GM11168 (cell line): ENCODE data around the gene TBX2.

Experiments used
- in situ Hi-C: fragments of 300-500 bp; cut with MboI; formaldehyde crosslinking; loops from one replicate; pipeline ENCODE4 v1.12.0; 2022; ENCODE audit warnings: low sequenced_read_pairs; ENCODE audit not compliant: unreplicated experiment

The TBX2 gene

DNA sequence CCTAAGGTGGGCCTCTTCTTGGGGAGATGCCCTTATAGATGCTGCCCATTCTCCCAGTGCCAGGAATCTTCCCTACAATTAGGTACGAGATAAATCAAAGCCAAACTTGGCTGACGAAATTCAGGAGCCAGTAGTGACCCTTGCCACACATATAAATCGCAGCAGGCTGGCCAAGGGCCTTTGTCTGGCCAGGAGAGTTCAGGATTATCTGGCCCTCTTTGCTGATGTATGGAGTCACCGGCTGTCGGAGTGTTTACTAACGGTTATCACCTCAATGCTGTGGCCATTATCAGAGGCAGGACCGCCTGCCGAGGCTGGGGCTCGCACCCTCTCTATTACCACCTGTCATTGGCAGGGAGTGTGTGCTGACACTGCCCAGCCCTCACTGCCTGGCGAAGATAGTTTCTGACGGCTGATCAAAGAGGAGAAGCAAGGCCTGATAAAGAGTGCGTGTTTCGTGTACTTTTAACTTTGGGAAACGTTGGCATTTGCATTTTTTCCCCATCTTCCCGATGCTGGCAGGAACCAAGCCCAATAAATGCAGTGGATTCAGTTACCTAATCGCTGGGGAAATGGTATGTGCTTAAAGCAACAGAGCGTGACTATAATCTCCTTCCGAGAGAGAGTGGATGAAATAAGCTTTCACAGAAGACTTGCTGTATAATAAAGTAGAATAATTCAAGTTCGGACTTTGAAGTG is 32.8 kb upstream of the TBX2 start:
- in situ Hi-C loops = loop anchor here (25.0 kb wide), 1 partner anchor 355 kb away; no protein-coding TSS in a partner anchor

DNA sequence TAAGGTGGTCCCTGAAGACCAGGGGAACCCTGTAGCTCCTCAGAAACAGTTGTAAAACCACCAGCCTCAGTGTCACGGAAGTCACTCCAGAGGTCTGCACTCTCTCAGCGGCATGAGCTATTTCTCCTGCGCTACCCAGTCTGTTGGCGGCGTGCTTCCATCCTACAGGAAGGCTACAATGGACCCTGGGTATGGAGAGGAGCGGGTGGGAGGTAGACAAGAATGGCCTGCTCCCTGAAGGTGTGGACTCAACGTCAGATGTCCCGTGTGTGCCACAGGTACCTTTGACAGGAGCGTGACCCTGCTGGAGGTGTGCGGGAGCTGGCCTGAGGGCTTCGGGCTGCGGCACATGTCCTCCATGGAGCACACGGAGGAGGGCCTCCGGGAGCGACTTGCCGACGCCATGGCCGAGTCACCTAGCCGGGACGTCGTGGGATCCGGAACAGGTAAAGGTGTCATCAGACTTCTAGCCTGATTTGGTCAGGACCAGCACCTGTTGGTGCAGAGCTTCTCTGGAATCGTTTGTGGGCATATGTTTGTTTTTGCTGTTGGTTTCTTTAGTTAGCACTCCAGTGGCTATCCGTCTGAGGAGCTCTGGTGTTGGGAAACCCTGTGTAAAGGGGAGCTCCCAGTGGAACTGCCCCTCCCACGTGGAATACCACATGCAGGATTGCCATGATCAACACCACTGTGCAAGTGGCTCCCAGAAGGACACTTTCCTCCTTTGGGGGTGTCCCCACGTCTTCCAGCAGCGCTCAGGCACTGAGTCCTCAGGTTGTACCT is 31.4 kb upstream of the TBX2 start:
- in situ Hi-C loops = loop anchor here (25.0 kb wide), 1 partner anchor 356 kb away; no protein-coding TSS in a partner anchor

DNA sequence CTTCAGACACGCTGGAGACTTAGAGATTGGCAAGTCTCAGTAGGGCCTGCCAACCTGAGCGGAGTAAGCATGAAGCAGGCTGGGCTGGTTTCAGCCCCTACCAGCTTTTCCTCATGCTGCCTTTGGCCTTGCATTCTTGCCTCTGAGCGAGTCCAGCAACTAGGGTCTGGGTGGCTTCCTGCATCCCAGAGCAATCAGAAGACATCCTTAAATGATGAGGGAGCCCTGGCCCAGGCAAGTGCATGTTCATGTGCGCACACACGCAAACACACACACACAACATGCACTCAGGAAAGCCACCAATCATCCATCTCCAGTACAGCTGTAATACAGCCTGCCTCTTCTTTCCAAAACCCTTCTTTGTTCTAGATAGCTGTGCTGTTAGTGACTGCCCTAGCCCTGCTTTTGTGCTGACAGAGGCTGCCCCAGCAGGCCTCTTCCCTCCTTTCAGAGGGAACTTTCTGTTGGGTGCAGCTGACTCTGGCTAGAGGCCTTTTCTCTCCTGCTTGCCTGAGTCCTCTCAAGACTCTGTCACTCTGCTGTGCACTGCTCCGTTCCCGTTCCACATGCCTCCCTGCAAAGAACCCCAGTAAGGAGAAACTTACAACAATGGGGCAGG is 30.7 kb upstream of the TBX2 start:
- in situ Hi-C loops = loop anchor here (25.0 kb wide), 1 partner anchor 357 kb away; no protein-coding TSS in a partner anchor

DNA sequence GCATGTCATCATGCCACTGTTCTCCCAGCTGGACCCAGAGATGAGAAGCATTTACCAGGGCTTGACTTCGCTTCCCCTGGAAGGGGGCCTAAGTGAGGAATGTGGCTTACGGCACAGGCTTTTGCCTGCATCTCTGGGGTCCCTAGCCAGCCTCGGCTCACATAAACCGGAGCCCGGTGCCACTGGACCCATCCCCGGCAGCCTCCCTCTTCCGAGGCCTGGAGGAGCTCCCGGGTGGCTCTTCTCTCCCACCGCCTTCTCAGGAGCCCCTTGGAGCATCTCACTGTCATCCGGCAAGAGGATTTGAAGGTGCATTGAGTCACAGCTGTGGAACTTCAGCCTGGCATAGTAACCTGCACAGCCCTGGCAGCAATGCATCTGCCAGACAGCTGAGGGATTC is 29.9 kb upstream of the TBX2 start:
- in situ Hi-C loops = loop anchor here (25.0 kb wide), 1 partner anchor 357 kb away; no protein-coding TSS in a partner anchor

DNA sequence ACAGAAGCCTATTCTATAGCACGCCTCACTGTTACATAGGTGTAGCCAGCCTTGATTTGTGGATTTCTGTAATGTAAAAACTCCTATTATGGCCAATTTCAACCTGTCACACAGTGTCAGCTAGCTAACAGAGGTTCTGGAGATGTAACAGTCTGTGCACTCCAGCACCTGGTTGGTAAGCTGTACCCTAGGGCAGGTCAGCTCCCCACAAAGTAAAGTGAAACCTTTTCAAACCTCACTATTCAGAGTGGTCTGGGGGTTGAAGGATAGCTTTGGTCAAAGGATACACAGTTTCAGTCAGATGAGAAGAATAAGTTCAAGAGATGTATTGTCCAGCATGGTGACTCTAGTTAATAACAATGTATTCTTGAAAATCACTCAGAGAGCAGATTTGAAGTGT is 28.5 kb upstream of the TBX2 start:
- in situ Hi-C loops = loop anchor here (25.0 kb wide), 1 partner anchor 359 kb away; no protein-coding TSS in a partner anchor

DNA sequence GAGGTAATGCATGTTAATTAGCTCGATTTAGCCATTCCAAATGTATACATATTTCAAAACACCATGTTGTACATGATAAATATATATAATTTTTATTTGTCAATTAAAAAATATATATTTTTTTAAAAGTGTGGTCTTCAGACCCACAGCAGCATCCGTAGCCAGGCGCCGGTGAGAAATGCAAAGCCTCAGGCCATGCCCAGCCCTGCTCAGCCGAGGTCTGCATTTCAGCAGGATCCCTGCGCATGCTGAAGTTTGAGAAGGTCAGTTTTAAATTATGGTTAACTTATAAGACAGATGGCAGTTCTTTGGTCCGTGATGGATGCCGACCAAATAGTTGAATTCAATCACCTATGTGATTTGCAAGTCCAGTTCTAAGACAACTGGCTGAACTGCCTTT is 28.0 kb upstream of the TBX2 start:
- in situ Hi-C loops = loop anchor here (25.0 kb wide), 1 partner anchor 359 kb away; no protein-coding TSS in a partner anchor

DNA sequence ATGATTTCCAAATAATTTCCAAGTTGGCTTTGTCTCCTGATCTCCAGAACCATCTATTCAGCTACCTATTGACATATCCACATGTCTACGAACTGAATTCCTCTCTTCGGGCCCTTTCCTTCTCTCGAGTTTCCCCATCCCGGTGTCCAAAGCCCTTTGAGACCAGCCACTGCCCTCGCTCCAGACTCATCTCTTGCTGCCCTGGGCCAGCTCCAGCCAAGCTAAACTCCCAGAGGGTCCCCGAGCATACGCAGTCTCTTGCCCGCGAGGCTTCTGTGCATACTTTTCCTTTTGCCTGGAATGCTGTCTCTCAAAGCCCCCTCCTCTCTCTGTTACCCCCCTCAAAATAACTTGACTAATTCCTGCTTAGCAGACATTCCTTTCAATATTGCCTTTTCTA is 27.2 kb upstream of the TBX2 start:
- in situ Hi-C loops = loop anchor here (25.0 kb wide), 1 partner anchor 360 kb away; no protein-coding TSS in a partner anchor

DNA sequence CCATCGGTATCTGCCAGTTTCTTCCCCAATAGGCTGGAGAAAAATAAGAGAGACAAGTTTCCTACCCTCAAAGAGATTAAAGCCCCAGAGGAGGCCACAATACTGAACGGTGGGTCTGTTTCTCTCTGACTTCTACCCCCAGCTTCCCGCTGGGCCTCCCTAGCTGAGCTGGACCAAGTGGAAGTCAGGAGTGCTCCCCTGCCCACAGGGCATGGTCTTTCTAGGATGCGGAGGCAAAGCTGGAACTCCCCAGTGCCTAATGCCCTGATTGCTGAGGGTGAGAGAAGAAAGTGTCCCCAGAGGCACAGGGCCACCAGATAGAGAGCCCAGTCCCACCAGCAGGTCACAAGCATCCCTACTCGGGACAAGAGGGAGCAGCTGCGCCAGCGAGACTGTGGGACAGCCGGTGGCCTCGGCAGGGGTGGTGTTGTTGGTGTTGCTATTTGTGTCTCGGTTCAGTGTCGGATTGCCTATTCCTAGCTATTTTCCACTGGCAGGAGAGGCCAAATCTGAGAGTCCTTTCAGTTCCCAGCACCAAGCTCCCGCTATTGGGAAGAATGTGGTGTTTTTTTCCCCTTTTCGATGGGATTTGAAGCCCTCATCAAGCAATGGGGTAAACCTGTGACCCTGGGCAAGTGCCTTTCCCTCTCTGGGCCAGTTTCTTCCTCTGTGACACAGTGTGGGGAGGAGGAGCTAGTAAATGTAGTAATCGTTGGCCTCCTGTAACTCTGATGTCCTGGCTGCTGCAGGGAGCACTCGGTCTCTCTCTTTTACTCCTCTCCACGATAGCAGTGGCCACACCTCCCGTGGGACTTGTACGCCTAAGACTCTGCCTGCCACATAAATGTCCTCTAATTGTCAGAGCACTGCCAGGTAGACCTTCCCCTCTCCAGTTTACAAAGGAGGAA is 22.5 kb upstream of the TBX2 start:
- in situ Hi-C loops = loop anchor here (25.0 kb wide), 1 partner anchor 665 kb away; no protein-coding TSS in a partner anchor

DNA sequence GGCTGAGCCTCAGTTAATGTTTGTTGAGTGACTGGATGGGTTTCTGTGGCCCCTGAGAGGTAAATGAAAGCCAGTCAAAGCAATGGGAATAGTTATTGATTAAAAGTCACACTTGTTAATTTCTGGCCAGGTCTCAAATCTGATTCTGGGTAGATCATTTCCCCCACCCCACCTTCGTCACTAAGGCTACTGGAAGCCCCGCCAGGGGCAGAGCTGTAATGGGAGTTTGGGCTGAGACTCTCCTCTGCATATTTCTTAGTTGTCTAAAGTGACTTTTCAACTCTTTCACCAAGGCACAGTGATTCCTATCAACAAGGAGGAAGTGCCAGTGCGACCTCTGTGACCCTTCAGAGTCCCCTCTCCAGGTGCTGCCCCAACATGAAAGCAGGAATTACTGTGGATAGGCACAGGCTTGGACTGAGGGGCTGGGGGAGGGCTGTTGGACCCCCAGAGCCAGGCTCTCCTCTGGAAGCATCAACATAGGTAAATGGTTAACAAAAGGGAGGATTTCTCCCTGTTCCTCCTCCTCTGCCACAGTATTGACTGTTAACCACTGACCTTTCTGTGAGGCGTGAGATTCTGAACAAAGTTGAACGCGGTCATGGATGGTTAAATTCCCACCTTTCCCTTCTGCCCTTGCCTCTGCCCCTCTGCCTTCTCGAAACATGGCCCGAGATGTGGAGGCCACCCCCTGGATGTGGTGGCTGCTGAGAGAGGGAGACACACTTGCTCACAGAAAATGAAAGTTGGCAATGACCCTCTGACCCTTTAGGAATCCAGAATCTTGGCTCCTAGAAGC is 20.8 kb upstream of the TBX2 start:
- in situ Hi-C loops = loop anchor here (25.0 kb wide), 1 partner anchor 667 kb away; no protein-coding TSS in a partner anchor

DNA sequence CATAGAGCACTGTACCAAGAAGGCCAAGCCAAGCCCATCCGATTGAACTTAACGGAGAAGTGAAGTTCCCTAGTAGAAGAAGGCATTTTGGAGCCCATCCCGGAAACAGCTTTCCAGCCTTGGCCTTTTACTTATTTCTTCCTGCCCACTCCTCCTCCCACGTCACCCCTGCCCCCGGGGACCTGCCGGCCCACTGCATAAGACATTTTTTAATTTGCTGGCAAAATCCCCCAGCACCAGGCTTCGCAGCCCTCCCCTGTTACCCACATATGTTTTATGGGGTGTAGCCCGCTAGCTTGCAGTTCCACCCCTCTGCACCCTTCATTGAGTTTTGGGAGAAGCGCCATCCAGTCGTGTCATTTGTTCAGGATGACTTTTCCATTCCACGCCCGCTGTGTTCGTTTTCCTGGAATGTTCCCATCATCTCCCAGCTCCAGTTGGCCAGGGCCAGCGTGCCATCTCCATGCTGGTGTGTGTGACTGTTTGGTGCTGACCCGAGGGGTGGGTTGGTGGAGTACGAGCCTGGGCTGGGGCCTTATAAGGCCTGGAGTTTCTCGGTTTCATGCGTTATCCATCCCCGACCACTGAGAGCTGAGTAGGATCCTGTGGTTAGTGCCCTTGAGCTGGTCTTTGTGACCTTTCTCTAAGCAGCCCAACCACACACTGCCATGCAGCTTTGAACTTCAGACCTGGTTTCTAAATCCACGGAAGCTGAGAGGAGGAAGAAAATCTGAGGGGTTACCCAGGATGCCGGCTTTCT is 20.0 kb upstream of the TBX2 start:
- in situ Hi-C loops = loop anchor here (25.0 kb wide), 1 partner anchor 667 kb away; no protein-coding TSS in a partner anchor

DNA sequence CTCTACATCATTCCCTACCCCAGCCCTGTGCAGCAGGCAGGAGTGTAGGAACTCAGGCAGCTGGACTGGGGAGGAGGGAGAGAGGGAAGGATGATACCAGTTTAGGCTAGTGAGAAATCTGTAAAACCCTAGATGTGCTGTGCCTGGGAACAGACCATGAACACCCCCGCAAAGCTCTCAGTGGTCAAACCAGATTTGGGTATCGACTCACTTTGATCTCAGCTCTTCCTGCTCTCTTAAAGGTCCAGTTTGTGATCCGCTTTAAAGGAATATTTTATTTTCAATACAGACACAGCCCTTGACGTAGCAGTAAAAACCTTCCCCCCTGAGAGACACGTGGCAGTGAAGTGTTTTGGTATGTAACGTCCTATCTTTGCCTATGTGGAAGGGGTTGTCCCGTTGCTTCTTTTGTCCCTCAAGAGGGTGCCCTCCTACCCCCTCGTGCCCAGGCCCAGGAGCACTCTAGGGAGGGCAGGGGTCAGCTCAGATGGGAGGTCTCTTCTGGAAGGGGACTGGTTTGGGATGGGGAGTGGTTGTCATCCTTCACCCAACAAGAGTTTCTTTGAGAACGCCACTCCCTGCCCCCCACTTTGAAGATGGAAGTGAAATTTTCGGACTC is 19.3 kb upstream of the TBX2 start:
- in situ Hi-C loops = loop anchor here (25.0 kb wide), 1 partner anchor 668 kb away; no protein-coding TSS in a partner anchor

DNA sequence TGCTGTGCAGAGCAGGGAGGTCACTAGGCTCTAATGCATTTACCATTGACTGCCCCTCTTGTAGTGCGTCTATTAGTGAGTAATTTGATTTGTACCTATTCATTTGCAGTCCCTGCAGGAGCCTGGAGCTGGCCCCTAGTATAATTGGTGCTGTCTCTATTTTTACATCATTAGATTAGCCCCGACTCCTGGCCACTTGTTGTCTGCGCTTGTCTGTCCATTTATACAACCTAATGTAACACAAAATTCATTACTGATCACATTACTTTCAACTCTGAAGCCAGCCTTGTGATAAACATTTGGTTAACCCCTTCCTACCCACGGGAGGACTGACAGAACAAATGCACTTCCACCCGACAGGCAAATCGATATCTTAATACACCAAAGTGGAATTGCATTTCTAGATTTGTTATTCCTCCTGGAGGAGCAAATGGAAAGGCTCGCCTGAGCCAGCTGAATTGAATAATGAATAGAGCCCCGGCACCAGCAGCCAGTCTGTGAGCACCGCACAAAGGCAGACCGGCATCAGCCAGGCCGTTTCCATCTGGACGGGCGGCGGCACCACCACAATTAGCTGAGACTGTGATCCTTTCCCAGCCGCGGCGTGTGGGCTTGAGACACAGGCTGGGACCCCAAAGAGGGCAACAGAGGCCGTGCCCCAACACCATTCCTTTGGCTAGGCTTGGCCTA is 18.7 kb upstream of the TBX2 start:
- in situ Hi-C loops = loop anchor here (25.0 kb wide), 1 partner anchor 669 kb away; no protein-coding TSS in a partner anchor

DNA sequence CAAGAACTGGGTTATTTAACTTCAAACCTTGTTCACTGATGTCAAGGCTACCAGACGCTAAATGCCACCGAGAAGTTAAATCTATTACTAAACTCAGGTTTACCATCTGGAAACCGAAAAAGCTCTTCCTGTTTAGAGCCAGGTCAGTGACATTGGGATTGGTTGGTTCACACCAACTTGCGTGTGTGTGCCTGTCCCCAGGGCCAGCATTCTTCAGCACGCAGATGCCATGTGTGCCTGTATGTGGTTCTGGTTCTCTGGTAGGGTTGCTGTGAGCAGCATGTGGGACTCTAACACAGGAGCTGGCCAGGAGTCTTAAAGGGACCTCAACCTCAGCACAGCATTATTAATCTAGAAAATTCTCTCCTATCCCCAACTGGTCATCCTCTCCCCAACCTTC is 18.1 kb upstream of the TBX2 start:
- in situ Hi-C loops = loop anchor here (25.0 kb wide), 1 partner anchor 669 kb away; no protein-coding TSS in a partner anchor

DNA sequence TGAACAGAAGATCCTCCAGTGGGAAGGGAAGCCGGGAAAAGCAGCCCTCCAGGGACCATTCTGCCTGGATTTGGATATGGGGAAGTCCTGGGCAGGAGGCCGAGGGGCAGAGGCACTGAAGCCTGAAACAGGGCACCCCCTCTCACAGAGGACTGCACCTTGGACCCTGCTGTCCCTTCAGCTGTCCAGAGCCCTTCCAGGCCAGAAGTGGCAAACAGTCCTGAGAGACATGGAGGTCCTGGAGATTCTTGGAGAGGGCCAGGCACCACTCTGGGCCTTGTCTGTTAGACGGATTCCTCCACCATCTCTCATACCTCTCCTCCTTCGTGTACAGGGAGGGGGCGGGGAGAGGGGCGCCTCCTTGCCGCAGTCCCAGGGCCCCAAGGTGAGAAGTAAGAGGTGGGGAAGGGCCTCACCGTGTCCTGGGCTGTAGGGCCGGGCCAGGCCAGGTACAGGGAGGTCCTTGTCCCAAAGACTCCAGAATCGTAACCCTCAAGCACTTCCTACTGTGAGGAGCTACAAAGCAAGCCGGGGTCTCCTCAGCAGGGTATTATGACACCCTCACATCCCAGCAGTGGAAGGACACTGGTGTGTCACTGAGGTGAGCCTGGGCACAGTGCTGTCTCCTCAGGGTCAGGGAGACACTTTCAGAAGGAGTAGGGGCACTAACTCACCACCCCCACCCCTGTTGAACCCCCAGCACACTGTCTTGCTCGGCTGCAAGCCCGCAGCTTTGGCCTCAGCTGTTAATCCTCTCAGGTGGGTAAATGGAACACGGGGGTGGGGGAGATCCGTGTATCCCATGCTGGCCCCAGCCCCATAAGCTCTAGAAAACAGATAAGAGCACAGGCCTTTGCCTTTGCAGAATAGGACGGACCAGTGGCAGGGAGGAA is 16.6 kb upstream of the TBX2 start:
- in situ Hi-C loops = loop anchor here (25.0 kb wide), 1 partner anchor 671 kb away; no protein-coding TSS in a partner anchor

DNA sequence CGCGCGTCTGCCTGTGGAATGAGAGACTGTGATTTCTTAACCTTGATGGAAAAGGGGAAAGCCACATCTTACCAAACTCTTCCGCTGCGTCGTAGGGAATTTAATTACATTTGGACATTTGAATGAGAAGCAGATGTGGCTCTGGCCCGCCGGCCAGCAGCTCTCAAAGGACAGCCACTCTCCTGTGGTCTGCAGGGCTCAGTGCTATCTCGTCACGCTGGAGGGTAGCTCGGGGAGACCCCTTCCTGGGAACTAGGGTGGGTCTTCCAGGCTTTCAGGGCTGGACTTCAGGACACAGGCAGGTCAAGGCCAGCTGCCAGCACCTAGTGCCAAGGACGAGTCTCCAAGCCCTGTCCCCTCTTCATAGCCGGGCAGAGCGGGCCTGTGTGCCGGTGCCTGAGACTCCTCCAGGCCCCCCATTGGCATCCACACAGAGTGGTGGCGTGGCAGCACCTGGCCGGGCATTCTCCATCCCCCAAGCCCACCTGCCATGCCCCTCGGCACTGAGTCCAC is 15.9 kb upstream of the TBX2 start:
- in situ Hi-C loops = loop anchor here (25.0 kb wide), 1 partner anchor 671 kb away; no protein-coding TSS in a partner anchor

DNA sequence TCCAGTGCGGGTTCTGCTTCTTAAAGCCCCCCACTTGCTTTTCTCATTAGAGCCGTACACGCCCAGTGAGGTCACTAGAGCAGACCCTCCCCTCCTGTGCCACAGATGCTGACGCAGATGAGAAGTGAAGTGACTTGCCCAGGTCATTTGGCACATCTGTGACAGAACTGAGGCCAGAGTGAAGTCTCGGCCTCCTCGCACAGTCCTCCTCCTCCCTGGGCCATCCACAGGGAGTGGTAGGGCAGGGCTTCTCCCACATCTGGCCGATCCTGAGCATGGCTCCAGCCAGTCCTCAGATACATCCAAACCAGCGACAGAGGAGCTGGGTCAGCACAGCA is 15.3 kb upstream of the TBX2 start:
- in situ Hi-C loops = loop anchor here (25.0 kb wide), 1 partner anchor 672 kb away; no protein-coding TSS in a partner anchor
